GM23338 (cell line): ENCODE results near the gene PAIP2. TPM values are rescaled to one million over a fixed set of nuclear protein-coding genes. Genes with fewer than 3 reads are reported as not detected.

ENCODE experiments used
- ATAC-seq: fragments of 200-7000 bp; cut with Tn5 transposase; 3 replicates; pipeline ENCODE4 v1.9.1; 2020
- DNase-seq: peaks from one replicate; pipeline ENCODE4 v3.0.0-alpha.2; 2015; ENCODE audit warnings: low spot score
- H2AFZ ChIP-seq: fragments of 200-600 bp; sonication (generic); 2 replicates; pipeline ENCODE4 v1.8.0; 2016; ENCODE audit warnings: antibody characterized with exemption, mild to moderate bottlenecking, moderate library complexity
- H3F3A ChIP-seq: fragments of 200-600 bp; sonication (generic); replicated peaks from 2 replicates; pipeline ENCODE4 v1.8.0; 2017; ENCODE audit warnings: antibody characterized with exemption, mixed run types, low read depth
- H3K27ac ChIP-seq: fragments of 200-600 bp; sonication (generic); 2 replicates; pipeline ENCODE4 v1.6.1; 2016; ENCODE audit warnings: low read depth
- H3K27me3 ChIP-seq: fragments of 200-600 bp; sonication (generic); 2 replicates; pipeline ENCODE4 v1.8.0; 2016; ENCODE audit warnings: mild to moderate bottlenecking, mixed run types, moderate library complexity; ENCODE audit not compliant: insufficient read depth
- H3K36me3 ChIP-seq: fragments of 200-600 bp; sonication (generic); 2 replicates; pipeline ENCODE4 v1.8.0; 2016; ENCODE audit warnings: mild to moderate bottlenecking; ENCODE audit not compliant: insufficient read depth
- H3K4me1 ChIP-seq: fragments of 200-600 bp; sonication (generic); 2 replicates; pipeline ENCODE4 v1.8.0; 2016; ENCODE audit warnings: mild to moderate bottlenecking, moderate library complexity; ENCODE audit not compliant: insufficient read depth
- H3K4me2 ChIP-seq: fragments of 200-600 bp; sonication (generic); 2 replicates; pipeline ENCODE4 v1.7.1; 2017; ENCODE audit warnings: mixed run types
- H3K4me3 ChIP-seq: fragments of 200-600 bp; sonication (generic); 2 replicates; pipeline ENCODE4 v1.6.1; 2016; ENCODE audit warnings: mixed run types
- H3K79me2 ChIP-seq: fragments of 200-600 bp; sonication (generic); replicated peaks from 2 replicates; pipeline ENCODE4 v1.8.0; 2017; ENCODE audit warnings: mild to moderate bottlenecking; ENCODE audit not compliant: insufficient read depth
- H3K9me2 ChIP-seq: fragments of 200-600 bp; sonication (generic); 2 replicates; pipeline ENCODE4 v1.8.0; 2017; ENCODE audit not compliant: insufficient read depth
- H4K20me1 ChIP-seq: fragments of 200-600 bp; sonication (generic); replicated peaks from 2 replicates; pipeline ENCODE4 v1.8.0; 2017; ENCODE audit warnings: mild to moderate bottlenecking; ENCODE audit not compliant: insufficient read depth
- H3K27ac Mint-ChIP-seq: 2 replicates; pipeline ENCODE4 v1.8.0; 2020; ENCODE audit warnings: inconsistent platforms, mild to moderate bottlenecking, moderate library complexity, mixed read lengths
- H3K27me3 Mint-ChIP-seq: 3 replicates; pipeline ENCODE4 v1.8.0; 2022; ENCODE audit warnings: low read depth, mild to moderate bottlenecking, moderate library complexity, mixed read lengths, inconsistent platforms; ENCODE audit not compliant: insufficient read depth, poor library complexity
- H3K36me3 Mint-ChIP-seq: 3 replicates; pipeline ENCODE4 v1.8.0; 2021; ENCODE audit warnings: low read depth, mild to moderate bottlenecking, inconsistent platforms, moderate library complexity, mixed read lengths
- H3K4me1 Mint-ChIP-seq: 3 replicates; pipeline ENCODE4 v1.8.0; 2020; ENCODE audit warnings: mild to moderate bottlenecking, inconsistent platforms, mixed read lengths
- H3K4me3 Mint-ChIP-seq: 3 replicates; pipeline ENCODE4 v1.8.0; 2021; ENCODE audit warnings: moderate library complexity, mild to moderate bottlenecking, inconsistent platforms, mixed read lengths
- H3K9me3 Mint-ChIP-seq: 3 replicates; pipeline ENCODE4 v1.8.0; 2020; ENCODE audit warnings: moderate library complexity, mild to moderate bottlenecking, inconsistent platforms, mixed read lengths
- CREB1 ChIP-seq: fragments of 250-450 bp; sonication (Bioruptor Pico); IDR thresholded peaks from 2 replicates; pipeline ENCODE4 v1.5.0; 2020; ENCODE audit warnings: low read depth, mild to moderate bottlenecking, moderate library complexity
- CTCF ChIP-seq, 2 experiments: fragments of 200-600 bp in 1 of 2; sonication (generic) in 1 of 2; conservative IDR thresholded peaks; 2 replicates each; pipeline versions ENCODE4 v1.5.1 to v1.6.1; 2016 to 2017; ENCODE audit warnings: antibody characterized with exemption in 2 of 2, low read depth in 2 of 2, mild to moderate bottlenecking in 2 of 2, moderate library complexity in 1 of 2
- EZH2 ChIP-seq: fragments of 200-600 bp; sonication (generic); IDR thresholded peaks from one replicate; pipeline ENCODE4 v1.8.0; 2017; ENCODE audit warnings: antibody characterized with exemption, mild to moderate bottlenecking, low read depth; ENCODE audit not compliant: unreplicated experiment
- EZH2phosphoT487 ChIP-seq: fragments of 200-600 bp; sonication (generic); IDR thresholded peaks from one replicate; pipeline ENCODE4 v1.8.1; 2018; ENCODE audit warnings: antibody characterized with exemption; ENCODE audit not compliant: unreplicated experiment
- JUNB ChIP-seq: IDR thresholded peaks from one replicate; pipeline ENCODE4 v1.6.1; 2016; ENCODE audit warnings: antibody characterized with exemption; ENCODE audit not compliant: unreplicated experiment
- NANOG ChIP-seq: IDR thresholded peaks from 2 replicates; pipeline ENCODE4 v1.6.1; 2016; ENCODE audit warnings: antibody characterized with exemption, borderline replicate concordance
- POLR2AphosphoS5 ChIP-seq: IDR thresholded peaks from 2 replicates; pipeline ENCODE4 v1.6.1; 2016; ENCODE audit warnings: antibody characterized with exemption, low read depth
- STAT1 ChIP-seq: IDR thresholded peaks from one replicate; pipeline ENCODE4 v1.6.1; 2016; ENCODE audit warnings: antibody characterized with exemption; ENCODE audit not compliant: unreplicated experiment
- ZNF114 ChIP-seq: fragments of 250-450 bp; sonication (Bioruptor Pico); IDR thresholded peaks from 2 replicates; pipeline ENCODE4 v1.5.0; 2020; ENCODE audit warnings: mild to moderate bottlenecking, moderate library complexity
- ZNF331 ChIP-seq: fragments of 250-450 bp; sonication (Bioruptor Pico); IDR thresholded peaks from 2 replicates; pipeline ENCODE4 v1.5.0; 2020; ENCODE audit warnings: low read depth, mild to moderate bottlenecking, moderate library complexity
- ZNF462 ChIP-seq: fragments of 250-450 bp; sonication (Bioruptor Pico); IDR thresholded peaks from 2 replicates; pipeline ENCODE4 v1.5.0; 2020; ENCODE audit warnings: mild to moderate bottlenecking, moderate library complexity
- polyA plus RNA-seq: library from polyadenylated mRNA; unstranded; fragments of >200 nt; fragmentation: Nextera tagmentation; extraction: Ambion mirVana; gene quantifications from 2 replicates; pipeline ENCODE4 v1.2.1, GENCODE V29; 2016
- total RNA-seq: library from RNA; depleted of rRNA; stranded (reverse); fragments of >200 nt; shearing (Covaris generic); gene quantifications from 2 replicates; pipeline ENCODE4 v1.2.3, GENCODE V29; 2014
- TF ChIP-seq, protein P1 (sequence below): IDR thresholded peaks from one replicate; pipeline ENCODE4 v1.6.1; 2018; ENCODE audit warnings: antibody characterized with exemption; ENCODE audit not compliant: unreplicated experiment
- TF ChIP-seq, protein P2 (sequence below): IDR thresholded peaks from 2 replicates; pipeline ENCODE4 v1.6.1; 2016; ENCODE audit warnings: antibody characterized with exemption

Gene PAIP2
- total and polyA plus RNA-seq, 2 experiments from 2014 or later: 132 to 277 TPM

DNA sequence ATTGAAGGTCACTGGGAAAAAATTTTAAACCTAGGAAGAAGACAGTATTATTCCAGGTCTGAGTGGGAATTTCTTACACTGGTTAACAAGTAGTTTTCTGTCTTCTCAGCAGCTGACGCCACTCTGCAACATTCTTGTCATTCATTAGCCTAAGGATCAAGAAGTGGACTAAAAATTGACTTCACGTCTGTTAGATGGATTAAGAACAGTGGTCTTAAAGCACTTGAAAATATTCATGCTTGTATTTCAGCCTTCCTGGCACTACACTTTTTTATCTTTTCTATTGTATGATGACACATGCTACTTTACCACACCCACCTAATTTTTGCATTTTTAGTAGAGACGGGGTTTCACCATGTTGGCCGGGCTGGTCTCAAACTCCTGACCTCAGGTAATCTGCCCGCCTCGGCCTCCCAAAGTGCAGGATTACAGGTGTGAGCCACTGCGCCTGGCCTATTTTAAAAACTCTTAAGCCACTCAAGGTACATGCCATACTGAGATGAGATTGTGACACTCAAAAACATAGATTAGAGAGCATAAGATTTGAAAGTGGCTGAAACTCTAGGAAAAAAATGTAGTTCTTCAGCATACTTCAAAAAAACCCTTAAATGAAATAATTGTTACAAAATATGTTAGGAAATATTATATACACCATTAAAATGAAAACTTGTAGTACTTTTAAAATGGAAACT is 39.7 kb upstream of the PAIP2 start:
- no peak for ATAC-seq
- peaks cover 73% of the 10 kb centered on the region for H3K4me1 Mint-ChIP-seq

More for the DNA sequence above, 39.7 kb upstream of the PAIP2 start:
- H3K9me2 ChIP-seq: no peaks in the 10 kb centered on the region
- Mint-ChIP-seq H3K4me3 (no peak overlapping the region; the same call in 2 of the 3 replicates), H3K36me3 (peaks cover 11% of the 10 kb centered on the region; the same call in 2 of the 3 replicates), H3K27ac (peak overlapping the region; percentile 71; the same call in 1 of the 2 replicates), H3K27me3 (peaks cover 5% of the 10 kb centered on the region), H3K9me3 (no peaks in the 10 kb centered on the region)
- no peaks in the 10 kb centered on the region for H3K27me3 ChIP-seq
- H3K4me1 ChIP-seq: peaks cover 74% of the 10 kb centered on the region
- H3K27ac ChIP-seq: no peak overlapping the region
- DNase-seq: no peak
- no peak overlapping the region for H3K4me2 ChIP-seq
- peaks cover 99% of the 10 kb centered on the region for H4K20me1 ChIP-seq
- no peak overlapping the region for H2AFZ ChIP-seq
- peaks cover 100% of the 10 kb centered on the region for H3K79me2 ChIP-seq
- no peaks in the 10 kb centered on the region for H3K36me3 ChIP-seq
- H3K4me3 ChIP-seq: no peak overlapping the region
- TF ChIP-seq ZNF331 (CRISPR knock-in tag): no peak
- TF ChIP-seq JUNB: no peak
- no peak for TF ChIP-seq ZNF462 (CRISPR knock-in tag)
- TF ChIP-seq, protein P1, sequence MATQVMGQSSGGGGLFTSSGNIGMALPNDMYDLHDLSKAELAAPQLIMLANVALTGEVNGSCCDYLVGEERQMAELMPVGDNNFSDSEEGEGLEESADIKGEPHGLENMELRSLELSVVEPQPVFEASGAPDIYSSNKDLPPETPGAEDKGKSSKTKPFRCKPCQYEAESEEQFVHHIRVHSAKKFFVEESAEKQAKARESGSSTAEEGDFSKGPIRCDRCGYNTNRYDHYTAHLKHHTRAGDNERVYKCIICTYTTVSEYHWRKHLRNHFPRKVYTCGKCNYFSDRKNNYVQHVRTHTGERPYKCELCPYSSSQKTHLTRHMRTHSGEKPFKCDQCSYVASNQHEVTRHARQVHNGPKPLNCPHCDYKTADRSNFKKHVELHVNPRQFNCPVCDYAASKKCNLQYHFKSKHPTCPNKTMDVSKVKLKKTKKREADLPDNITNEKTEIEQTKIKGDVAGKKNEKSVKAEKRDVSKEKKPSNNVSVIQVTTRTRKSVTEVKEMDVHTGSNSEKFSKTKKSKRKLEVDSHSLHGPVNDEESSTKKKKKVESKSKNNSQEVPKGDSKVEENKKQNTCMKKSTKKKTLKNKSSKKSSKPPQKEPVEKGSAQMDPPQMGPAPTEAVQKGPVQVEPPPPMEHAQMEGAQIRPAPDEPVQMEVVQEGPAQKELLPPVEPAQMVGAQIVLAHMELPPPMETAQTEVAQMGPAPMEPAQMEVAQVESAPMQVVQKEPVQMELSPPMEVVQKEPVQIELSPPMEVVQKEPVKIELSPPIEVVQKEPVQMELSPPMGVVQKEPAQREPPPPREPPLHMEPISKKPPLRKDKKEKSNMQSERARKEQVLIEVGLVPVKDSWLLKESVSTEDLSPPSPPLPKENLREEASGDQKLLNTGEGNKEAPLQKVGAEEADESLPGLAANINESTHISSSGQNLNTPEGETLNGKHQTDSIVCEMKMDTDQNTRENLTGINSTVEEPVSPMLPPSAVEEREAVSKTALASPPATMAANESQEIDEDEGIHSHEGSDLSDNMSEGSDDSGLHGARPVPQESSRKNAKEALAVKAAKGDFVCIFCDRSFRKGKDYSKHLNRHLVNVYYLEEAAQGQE: no peak
- TF ChIP-seq, protein P2, sequence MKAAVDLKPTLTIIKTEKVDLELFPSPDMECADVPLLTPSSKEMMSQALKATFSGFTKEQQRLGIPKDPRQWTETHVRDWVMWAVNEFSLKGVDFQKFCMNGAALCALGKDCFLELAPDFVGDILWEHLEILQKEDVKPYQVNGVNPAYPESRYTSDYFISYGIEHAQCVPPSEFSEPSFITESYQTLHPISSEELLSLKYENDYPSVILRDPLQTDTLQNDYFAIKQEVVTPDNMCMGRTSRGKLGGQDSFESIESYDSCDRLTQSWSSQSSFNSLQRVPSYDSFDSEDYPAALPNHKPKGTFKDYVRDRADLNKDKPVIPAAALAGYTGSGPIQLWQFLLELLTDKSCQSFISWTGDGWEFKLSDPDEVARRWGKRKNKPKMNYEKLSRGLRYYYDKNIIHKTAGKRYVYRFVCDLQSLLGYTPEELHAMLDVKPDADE: no peak
- no peak for TF ChIP-seq CTCF (conservative IDR thresholded peaks at IDR 0.05; ENCODE audit: low read depth in 2 of 2)
- TF ChIP-seq STAT1: no peak
- TF ChIP-seq EZH2phosphoT487: no peak
- TF ChIP-seq ZNF114 (CRISPR knock-in tag): no peak
- no peak for TF ChIP-seq CREB1
- no peak for TF ChIP-seq NANOG
- no peak for TF ChIP-seq POLR2AphosphoS5
- TF ChIP-seq EZH2: no peak
- H3F3A ChIP-seq: 0 out of 2 replicates have a peak, but pooled peaks cover 2% of the 10 kb centered on the region
